Measurements from ENCODE around the gene ADGRA1.

The ADGRA1 gene

GRCh38 chr10:133056651-133057178, 31.0 kb upstream of the ADGRA1 start:
- Histone ChIP-seq H3K4me1 (ENCODE audit: low read depth, poor library complexity, severe bottlenecking) (no peaks in the 10 kb centered on the region), H3K27me3 (ENCODE audit: insufficient read depth, low read depth) (peaks cover 11% of the 10 kb centered on the region; the same call in 1 of the 2 replicates), H3K36me3 (ENCODE audit: insufficient read depth) (no peaks in the 10 kb centered on the region), H2AFZ (ENCODE audit: low read depth) (no peak overlapping the region), H3K79me2 (ENCODE audit: insufficient read depth, low read depth) (no peaks in the 10 kb centered on the region), H4K20me1 (ENCODE audit: insufficient read depth) (no peaks in the 10 kb centered on the region), H3K4me2 (no peak overlapping the region), H3K9ac (no peak overlapping the region), H3K4me3 (IDR thresholded peaks at IDR 0.05; ENCODE audit: insufficient read depth, low read depth, low read length) (no peak overlapping the region), H3K27ac (no peak overlapping the region)
- TF ChIP-seq CTCF (conservative IDR thresholded peaks at IDR 0.05; ENCODE audit: low read depth, low read length), result no peak

GRCh38 chr10:133058331-133059092, 29.2 kb upstream of the ADGRA1 start:
- Histone ChIP-seq H3K4me3 (IDR thresholded peaks at IDR 0.05; ENCODE audit: insufficient read depth, low read depth, low read length) (no peak overlapping the region), H3K4me1 (ENCODE audit: low read depth, poor library complexity, severe bottlenecking) (no peaks in the 10 kb centered on the region), H3K4me2 (no peak overlapping the region), H3K9ac (no peak overlapping the region), H3K27ac (no peak overlapping the region), H3K36me3 (ENCODE audit: insufficient read depth) (no peaks in the 10 kb centered on the region), H3K27me3 (ENCODE audit: insufficient read depth, low read depth) (peaks cover 15% of the 10 kb centered on the region; the same call in 1 of the 2 replicates), H3K79me2 (ENCODE audit: insufficient read depth, low read depth) (no peaks in the 10 kb centered on the region), H2AFZ (ENCODE audit: low read depth) (no peak overlapping the region), H4K20me1 (ENCODE audit: insufficient read depth) (no peaks in the 10 kb centered on the region)
- no peak for TF ChIP-seq CTCF (conservative IDR thresholded peaks at IDR 0.05; ENCODE audit: low read depth, low read length)

- H3K9ac ChIP-seq, result no peak overlapping the region
- H3K27ac ChIP-seq, result no peak overlapping the region
- no peaks in the 10 kb centered on the region for H3K36me3 ChIP-seq (ENCODE audit: insufficient read depth)
- no peak overlapping the region for H3K4me2 ChIP-seq
- H2AFZ ChIP-seq (ENCODE audit: low read depth), result no peak overlapping the region
- no peaks in the 10 kb centered on the region for H3K79me2 ChIP-seq (ENCODE audit: insufficient read depth, low read depth)
- TF ChIP-seq CTCF (conservative IDR thresholded peaks at IDR 0.05; ENCODE audit: low read depth, low read length), result no peak
- peaks cover 15% of the 10 kb centered on the region; the same call in 1 of the 2 replicates for H3K27me3 ChIP-seq (ENCODE audit: insufficient read depth, low read depth)
- H4K20me1 ChIP-seq (ENCODE audit: insufficient read depth), result no peaks in the 10 kb centered on the region
- no peak overlapping the region for H3K4me3 ChIP-seq (IDR thresholded peaks at IDR 0.05; ENCODE audit: insufficient read depth, low read depth, low read length)
- H3K4me1 ChIP-seq (ENCODE audit: low read depth, poor library complexity, severe bottlenecking), result no peaks in the 10 kb centered on the region
These were observed 28.6 kb upstream of the ADGRA1 start for GRCh38 chr10:133059093-133059470.

- Histone ChIP-seq H3K27ac (no peak overlapping the region), H3K4me2 (no peak overlapping the region), H3K9ac (no peak overlapping the region), H2AFZ (ENCODE audit: low read depth) (no peak overlapping the region), H3K4me1 (ENCODE audit: low read depth, poor library complexity, severe bottlenecking) (no peaks in the 10 kb centered on the region), H3K27me3 (ENCODE audit: insufficient read depth, low read depth) (peaks cover 15% of the 10 kb centered on the region; the same call in 1 of the 2 replicates), H3K4me3 (IDR thresholded peaks at IDR 0.05; ENCODE audit: insufficient read depth, low read depth, low read length) (no peak overlapping the region), H4K20me1 (ENCODE audit: insufficient read depth) (no peaks in the 10 kb centered on the region), H3K79me2 (ENCODE audit: insufficient read depth, low read depth) (no peaks in the 10 kb centered on the region), H3K36me3 (ENCODE audit: insufficient read depth) (no peaks in the 10 kb centered on the region)
- no peak for TF ChIP-seq CTCF (conservative IDR thresholded peaks at IDR 0.05; ENCODE audit: low read depth, low read length)
These were observed 28.2 kb upstream of the ADGRA1 start for GRCh38 chr10:133059571-133059970.

All from KMS-11 (cell line).